ENCODE results near the gene JAK1. TPM values are rescaled to one million over a fixed set of nuclear protein-coding genes. Genes with fewer than 3 reads are reported as not detected.

The JAK1 gene
- total and polyA plus RNA-seq, 2 experiments from 2014 or later: 90.8 to 124 TPM

GRCh38 chr1:64830030-64830651, 136.2 kb downstream of the JAK1 start:
- no peak overlapping the region for H3K27ac ChIP-seq
- no peak for TF ChIP-seq EZH2 (IDR thresholded peaks at IDR 0.05; ENCODE audit: insufficient read depth, poor library complexity, severe bottlenecking)
- TF ChIP-seq EZH2phosphoT487 (IDR thresholded peaks at IDR 0.05; ENCODE audit: insufficient read depth, low read depth): no peak
- H3K27me3 ChIP-seq (replicated peaks; ENCODE audit: insufficient read depth): no peaks in the 10 kb centered on the region
- H3K9ac ChIP-seq: no peak overlapping the region
- no peak overlapping the region for H3K4me2 ChIP-seq (ENCODE audit: unreplicated experiment)
- no peak overlapping the region for H2AFZ ChIP-seq
- H3K4me1 ChIP-seq (ENCODE audit: insufficient read depth): peaks cover 12% of the 10 kb centered on the region
- in situ Hi-C loops (cut with MboI): no loop called here
- H3K4me3 ChIP-seq: no peak overlapping the region
- H3F3A ChIP-seq (ENCODE audit: insufficient read depth): peaks cover 8% of the 10 kb centered on the region
- H3K9me3 ChIP-seq (ENCODE audit: low read depth): no peaks in the 10 kb centered on the region
- WGBS, 2 experiments (ENCODE audit: low coverage in 1 of 2, low lambda C conversion rate in 2 of 2, missing lambda C conversion rate in 2 of 2): 59 to 60% methylated on average over 5 of the region's 5 CpGs
- no peaks in the 10 kb centered on the region for H4K20me1 ChIP-seq (ENCODE audit: insufficient read depth)
- DNase-seq: no peak
- H3K9me2 ChIP-seq (ENCODE audit: insufficient read depth): no peaks in the 10 kb centered on the region
- no peaks in the 10 kb centered on the region for H3K79me2 ChIP-seq (ENCODE audit: insufficient read depth)
- peaks cover 26% of the 10 kb centered on the region for H3K36me3 ChIP-seq (ENCODE audit: low read depth)

DNA sequence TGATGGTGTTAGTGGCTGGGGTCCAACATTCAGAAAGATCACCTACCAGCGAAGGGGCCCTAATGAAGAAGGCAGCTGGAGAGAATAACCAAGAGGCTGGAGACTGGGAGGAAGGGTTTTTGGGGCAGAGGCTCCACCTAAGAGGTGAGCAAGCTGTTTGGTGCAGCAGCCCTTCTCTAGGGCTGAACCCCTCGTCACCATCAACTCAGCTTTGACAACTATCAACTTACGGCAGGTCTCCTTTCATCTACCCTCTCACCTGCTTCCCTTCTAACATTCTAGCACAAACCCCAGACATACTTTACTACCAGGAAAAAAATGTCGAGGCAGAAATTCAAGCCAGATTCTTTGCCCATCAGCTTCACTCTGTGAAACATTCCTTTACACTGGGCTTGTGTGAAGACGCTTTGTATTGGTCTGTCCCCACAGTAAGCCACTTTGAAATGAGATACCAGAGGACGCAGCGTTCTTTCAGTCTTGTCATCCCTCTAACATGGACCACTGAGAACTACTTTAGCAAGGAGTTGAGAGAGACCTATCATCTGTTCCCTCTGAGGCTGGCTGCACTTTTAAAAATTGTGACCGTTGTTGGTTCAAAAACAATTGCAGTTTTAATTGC, 136.8 kb downstream of the JAK1 start:
- no peak for TF ChIP-seq EZH2phosphoT487 (IDR thresholded peaks at IDR 0.05; ENCODE audit: insufficient read depth, low read depth)
- TF ChIP-seq EZH2 (IDR thresholded peaks at IDR 0.05; ENCODE audit: insufficient read depth, poor library complexity, severe bottlenecking): no peak
- Histone ChIP-seq H3K4me1 (ENCODE audit: insufficient read depth) (peaks cover 6% of the 10 kb centered on the region), H2AFZ (no peak overlapping the region), H3K4me3 (no peak overlapping the region), H3F3A (ENCODE audit: insufficient read depth) (0 out of 2 replicates have a peak, but pooled peaks cover 4% of the 10 kb centered on the region), H3K9ac (no peak overlapping the region), H3K9me2 (ENCODE audit: insufficient read depth) (no peaks in the 10 kb centered on the region), H3K36me3 (ENCODE audit: low read depth) (peaks cover 25% of the 10 kb centered on the region), H3K27ac (no peak overlapping the region), H3K4me2 (ENCODE audit: unreplicated experiment) (no peak overlapping the region), H3K79me2 (ENCODE audit: insufficient read depth) (no peaks in the 10 kb centered on the region), H4K20me1 (ENCODE audit: insufficient read depth) (no peaks in the 10 kb centered on the region), H3K27me3 (replicated peaks; ENCODE audit: insufficient read depth) (no peaks in the 10 kb centered on the region), H3K9me3 (ENCODE audit: low read depth) (no peaks in the 10 kb centered on the region)
- no peak for DNase-seq
- in situ Hi-C loops (cut with MboI): no loop called here
- WGBS, 2 experiments (ENCODE audit: low coverage in 1 of 2, low lambda C conversion rate in 2 of 2, missing lambda C conversion rate in 2 of 2): 81% methylated on average over 8 of the region's 8 CpGs

- no peak overlapping the region for H3K4me2 ChIP-seq (ENCODE audit: unreplicated experiment)
- H3K9me3 ChIP-seq (ENCODE audit: low read depth): no peaks in the 10 kb centered on the region
- H3K36me3 ChIP-seq (ENCODE audit: low read depth): peaks cover 18% of the 10 kb centered on the region
- H3F3A ChIP-seq (ENCODE audit: insufficient read depth): 0 out of 2 replicates have a peak, but pooled peaks cover 4% of the 10 kb centered on the region
- H3K4me1 ChIP-seq (ENCODE audit: insufficient read depth): no peaks in the 10 kb centered on the region
- H4K20me1 ChIP-seq (ENCODE audit: insufficient read depth): no peaks in the 10 kb centered on the region
- H3K4me3 ChIP-seq: no peak overlapping the region
- in situ Hi-C loops (cut with MboI): no loop called here
- no peak for DNase-seq
- WGBS, 2 experiments (ENCODE audit: low coverage in 1 of 2, low lambda C conversion rate in 2 of 2, missing lambda C conversion rate in 2 of 2): 93 to 96% methylated on average over 1 of the region's 1 CpG
- no peak overlapping the region for H3K9ac ChIP-seq
- H2AFZ ChIP-seq: no peak overlapping the region
- H3K27me3 ChIP-seq (replicated peaks; ENCODE audit: insufficient read depth): no peaks in the 10 kb centered on the region
- no peak for TF ChIP-seq EZH2 (IDR thresholded peaks at IDR 0.05; ENCODE audit: insufficient read depth, poor library complexity, severe bottlenecking)
- no peak for TF ChIP-seq EZH2phosphoT487 (IDR thresholded peaks at IDR 0.05; ENCODE audit: insufficient read depth, low read depth)
- H3K9me2 ChIP-seq (ENCODE audit: insufficient read depth): no peaks in the 10 kb centered on the region
- no peak overlapping the region for H3K27ac ChIP-seq
- no peaks in the 10 kb centered on the region for H3K79me2 ChIP-seq (ENCODE audit: insufficient read depth)
Measured at GRCh38 chr1:64828829-64829228, 137.5 kb downstream of the JAK1 start.

GRCh38 chr1:64826991-64827390, 139.4 kb downstream of the JAK1 start:
- WGBS, 2 experiments (ENCODE audit: low coverage in 1 of 2, low lambda C conversion rate in 2 of 2, missing lambda C conversion rate in 2 of 2): 77 to 84% methylated on average over 5 of the region's 5 CpGs
- H3K4me3 ChIP-seq: no peak overlapping the region
- no peaks in the 10 kb centered on the region for H4K20me1 ChIP-seq (ENCODE audit: insufficient read depth)
- H3K4me2 ChIP-seq (ENCODE audit: unreplicated experiment): no peak overlapping the region
- no peaks in the 10 kb centered on the region for H3K27me3 ChIP-seq (replicated peaks; ENCODE audit: insufficient read depth)
- no peaks in the 10 kb centered on the region for H3K79me2 ChIP-seq (ENCODE audit: insufficient read depth)
- no peak overlapping the region for H3K27ac ChIP-seq
- peak; percentile 40 for DNase-seq
- H3F3A ChIP-seq (ENCODE audit: insufficient read depth): 0 out of 2 replicates have a peak, but pooled peaks cover 4% of the 10 kb centered on the region
- in situ Hi-C loops (cut with MboI): no loop called here
- no peak overlapping the region for H2AFZ ChIP-seq
- no peaks in the 10 kb centered on the region for H3K9me2 ChIP-seq (ENCODE audit: insufficient read depth)
- H3K4me1 ChIP-seq (ENCODE audit: insufficient read depth): peaks cover 5% of the 10 kb centered on the region; the same call in 1 of the 2 replicates
- H3K9me3 ChIP-seq (ENCODE audit: low read depth): no peaks in the 10 kb centered on the region
- H3K36me3 ChIP-seq (ENCODE audit: low read depth): peaks cover under 1% of the 10 kb centered on the region; the same call in 1 of the 2 replicates
- no peak overlapping the region for H3K9ac ChIP-seq
- no peak for TF ChIP-seq EZH2 (IDR thresholded peaks at IDR 0.05; ENCODE audit: insufficient read depth, poor library complexity, severe bottlenecking)
- TF ChIP-seq EZH2phosphoT487 (IDR thresholded peaks at IDR 0.05; ENCODE audit: insufficient read depth, low read depth): no peak

Measured in GM23248 (cell line).